Measurements from ENCODE around the gene PROM2.
"Not testable (repeated sequence)": the region's sequence is repeated elsewhere in the genome, so short reads cannot be mapped to it uniquely, and the experiment has no call there.

Gene PROM2

GRCh38 chr2:95269745-95270144 lies 4.5 kb upstream of the PROM2 start:
- DNase-seq = not testable (repeated sequence)

- DNase-seq = no peak
Observed at GRCh38 chr2:95270541-95271081, 3.6 kb upstream of the PROM2 start.

DNA sequence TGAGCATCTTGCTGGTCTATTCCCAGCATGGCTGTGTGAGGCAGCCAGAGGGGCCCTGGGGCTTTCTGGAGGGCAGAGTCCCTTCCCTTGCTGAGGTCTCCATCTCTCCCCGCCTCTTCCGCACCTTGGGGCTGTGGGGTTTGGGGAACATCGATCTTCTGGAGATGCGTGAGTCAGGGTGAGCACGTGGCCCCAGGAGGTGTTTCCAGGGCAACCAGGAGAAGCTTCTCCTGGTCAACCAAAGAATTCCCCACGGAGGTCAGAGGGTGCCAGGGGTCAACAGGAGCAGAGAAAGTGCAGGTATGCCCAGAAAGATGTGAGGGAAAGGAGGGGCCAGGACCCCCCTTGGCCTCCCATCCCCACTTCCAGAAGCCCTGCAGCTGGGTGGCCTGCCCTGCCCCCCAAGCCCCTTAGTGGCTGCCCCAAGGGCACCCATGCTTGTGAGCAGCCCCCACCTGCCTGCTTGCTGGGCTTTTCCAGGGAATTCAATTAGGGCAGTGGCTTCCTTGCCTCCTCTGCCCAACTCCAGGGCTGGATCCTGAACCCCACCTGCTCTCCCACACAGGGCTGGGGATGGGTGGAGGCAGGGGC lies 2.8 kb upstream of the PROM2 start:
- no peak for DNase-seq

DNA sequence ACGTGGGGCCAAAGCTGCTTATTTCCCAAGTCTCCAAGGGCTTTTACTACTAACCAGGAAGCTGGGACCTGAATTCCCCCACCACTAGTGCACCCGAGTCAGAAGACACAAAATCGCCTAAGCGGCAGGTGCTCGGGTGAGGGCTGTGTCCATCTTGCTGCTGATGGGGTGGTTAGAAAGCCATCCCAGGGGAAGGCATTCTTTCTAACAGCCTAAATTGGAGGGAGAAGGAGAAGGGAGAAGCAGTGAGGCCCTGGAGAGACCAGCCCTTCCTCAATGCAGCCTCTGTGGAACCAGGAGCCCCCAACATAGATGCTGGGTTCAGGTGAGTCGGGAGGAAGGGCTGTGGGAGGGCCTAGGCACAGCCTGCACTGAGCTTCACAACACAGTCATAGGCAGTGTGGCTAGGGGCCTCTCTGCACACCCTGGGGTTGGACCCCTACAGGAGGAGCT lies 1.9 kb upstream of the PROM2 start:
- no peak for DNase-seq

- DNase-seq = no peak
Observed at GRCh38 chr2:95272781-95273180, 1.5 kb upstream of the PROM2 start.

- DNase-seq = no peak
Observed at GRCh38 chr2:95273566-95274290, 521 bp upstream of the PROM2 start.

- no peak for DNase-seq
Observed at GRCh38 chr2:95275151-95275515, 884 bp downstream of the PROM2 start.

- DNase-seq = no peak
Observed at GRCh38 chr2:95275601-95276243, 1.5 kb downstream of the PROM2 start.

GRCh38 chr2:95276244-95276887 lies 2.1 kb downstream of the PROM2 start:
- DNase-seq = no peak

DNA sequence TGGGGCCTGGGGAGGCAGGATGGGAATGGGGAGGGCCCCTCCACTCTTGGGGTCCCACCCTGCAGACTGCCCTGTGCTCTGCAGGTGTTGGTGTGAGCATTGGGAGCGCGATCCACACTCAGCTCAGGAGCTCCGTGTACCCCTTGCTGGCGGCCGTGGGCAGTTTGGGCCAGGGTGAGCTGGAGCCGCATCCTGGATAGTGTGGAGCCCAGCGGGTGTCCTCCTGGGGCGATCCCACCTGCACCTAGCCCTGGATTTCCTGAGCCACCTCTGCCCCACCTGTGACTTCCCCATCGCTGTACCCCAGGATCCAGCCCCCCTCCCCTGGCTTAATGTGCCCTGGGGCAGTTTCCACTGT lies 2.6 kb downstream of the PROM2 start:
- no peak for DNase-seq

GRCh38 chr2:95277246-95277906 lies 3.1 kb downstream of the PROM2 start:
- DNase-seq = no peak

- no peak for DNase-seq
Observed at GRCh38 chr2:95278051-95278471, 3.8 kb downstream of the PROM2 start.

GRCh38 chr2:95278637-95279225 lies 4.5 kb downstream of the PROM2 start:
- DNase-seq = no peak

DNA sequence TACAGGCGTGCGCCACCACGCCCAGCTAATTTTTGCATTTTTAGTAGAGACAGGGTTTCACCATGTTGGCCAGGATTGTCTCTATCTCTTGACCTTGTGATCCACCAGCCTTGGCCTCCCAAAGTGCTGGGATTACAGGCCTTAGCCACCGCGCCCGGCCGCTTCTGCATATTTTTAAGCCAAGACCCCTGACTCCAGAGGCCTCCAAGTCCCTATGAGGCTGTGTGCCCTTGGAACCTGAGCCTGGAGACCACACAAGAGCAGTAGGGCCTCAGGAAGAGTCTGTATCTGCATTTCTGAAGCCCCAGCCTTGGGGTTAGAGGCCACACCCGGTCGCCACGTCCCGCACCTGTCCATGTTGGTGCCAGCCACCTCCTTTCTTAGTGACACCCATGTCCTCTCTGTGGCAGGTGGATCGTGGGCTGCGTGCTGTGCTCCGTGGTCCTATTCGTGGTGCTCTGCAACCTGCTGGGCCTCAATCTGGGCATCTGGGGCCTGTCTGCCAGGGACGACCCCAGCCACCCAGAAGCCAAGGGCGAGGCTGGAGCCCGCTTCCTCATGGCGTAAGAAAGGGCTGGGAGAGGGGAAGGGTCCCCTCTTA lies 5.3 kb downstream of the PROM2 start:
- no peak for DNase-seq

DNA sequence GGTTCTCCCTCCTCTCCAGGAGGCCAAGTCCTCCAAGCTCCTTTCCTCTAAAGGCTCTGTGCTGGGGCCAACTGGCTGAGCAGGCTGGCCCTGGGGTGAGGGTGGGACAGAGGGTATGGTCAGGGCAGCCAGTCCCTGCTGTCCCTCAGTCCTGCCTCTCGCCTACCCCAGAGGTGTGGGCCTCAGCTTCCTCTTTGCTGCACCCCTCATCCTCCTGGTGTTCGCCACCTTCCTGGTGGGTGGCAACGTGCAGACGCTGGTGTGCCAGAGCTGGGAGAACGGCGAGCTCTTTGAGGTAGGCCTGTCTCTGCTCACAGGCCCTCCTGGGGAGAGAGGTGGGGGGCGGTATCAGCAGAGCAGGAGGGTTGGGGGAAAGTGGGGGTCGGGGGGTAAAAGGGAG lies 6.8 kb downstream of the PROM2 start:
- no peak for DNase-seq

- DNase-seq = no peak
Observed at GRCh38 chr2:95281786-95282185, 7.5 kb downstream of the PROM2 start.

DNA sequence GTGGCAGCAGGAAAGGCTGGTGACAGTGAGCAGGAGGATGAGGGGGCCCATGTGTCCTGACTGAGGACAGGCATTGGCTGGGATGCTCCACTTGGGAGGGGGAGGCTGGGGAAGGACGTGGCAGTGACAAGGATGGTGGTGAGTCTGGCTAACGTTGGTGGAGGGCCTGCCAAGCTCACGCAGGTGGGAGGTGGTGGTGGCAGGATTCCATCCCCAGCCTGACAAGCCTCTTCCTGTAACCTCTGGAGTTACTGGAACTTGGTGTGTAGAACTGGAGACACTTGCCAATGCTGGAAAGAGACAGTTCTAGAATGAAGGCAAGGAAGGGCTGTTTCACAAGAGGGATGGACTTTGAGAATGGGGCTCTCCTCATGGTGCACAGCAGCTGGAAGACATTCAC lies 8.2 kb downstream of the PROM2 start:
- DNase-seq = no peak

DNA sequence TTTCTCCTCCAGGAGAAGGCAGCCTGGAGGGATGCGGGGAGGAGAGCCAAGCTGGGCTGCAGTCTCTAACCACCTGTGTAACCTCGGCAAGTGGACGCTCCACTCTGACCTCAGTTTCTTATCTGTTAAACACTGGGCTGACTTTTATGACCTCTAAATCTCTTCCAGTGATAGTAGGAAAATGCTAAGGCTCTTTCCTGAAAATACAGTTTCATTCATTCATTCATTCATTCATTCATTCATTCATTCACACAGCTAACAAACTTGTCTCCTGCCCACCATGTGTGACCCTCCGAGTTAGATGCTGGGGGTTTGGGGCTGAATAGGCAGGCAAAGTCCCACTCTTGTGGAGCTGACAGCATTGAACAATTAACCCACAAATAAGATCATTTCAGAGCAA lies 9.3 kb downstream of the PROM2 start:
- DNase-seq = no peak

- no peak for DNase-seq
Observed at GRCh38 chr2:95284886-95285541, 10.8 kb downstream of the PROM2 start.

- no peak for DNase-seq
Observed at GRCh38 chr2:95285542-95285932, 11.3 kb downstream of the PROM2 start.

DNA sequence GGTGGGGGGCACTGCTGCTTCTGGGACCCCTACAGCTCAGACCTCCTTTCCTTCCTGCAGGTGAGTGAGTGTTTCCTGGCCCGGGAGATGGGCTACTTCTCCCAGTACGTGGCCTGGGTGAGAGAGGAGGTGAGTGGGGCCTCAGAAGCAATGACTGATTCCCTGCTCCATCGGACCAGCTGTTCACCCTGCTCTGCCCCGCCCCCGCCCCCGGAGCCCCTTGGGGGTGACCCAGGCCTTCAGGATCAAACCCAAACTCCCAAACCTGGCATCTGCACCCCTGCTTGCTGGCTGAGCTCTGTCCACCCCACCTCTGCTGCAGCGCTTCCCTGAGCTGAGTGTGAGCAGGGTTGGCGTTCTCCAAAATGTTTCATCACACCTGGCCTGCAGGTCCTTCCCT lies 13.1 kb downstream of the PROM2 start:
- DNase-seq = no peak

DNA sequence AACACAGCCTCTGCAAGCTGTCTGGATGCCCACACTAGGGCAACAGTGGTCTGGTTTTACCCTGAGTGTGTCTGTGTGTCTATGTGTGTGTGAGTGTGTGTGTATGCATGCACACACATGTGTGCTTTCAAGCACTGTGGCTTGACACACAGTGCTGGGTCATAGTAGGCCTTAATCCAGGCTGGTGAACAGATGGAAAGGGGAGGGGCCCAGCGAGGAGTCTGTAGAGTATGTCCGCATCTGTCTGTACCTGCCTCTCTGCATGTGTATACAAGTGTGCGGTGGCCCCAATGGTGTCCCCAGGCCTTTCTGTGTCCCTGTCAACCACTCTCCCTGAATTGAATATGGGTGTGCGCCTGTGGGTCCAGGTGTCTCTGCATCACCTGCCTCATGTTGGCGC lies 13.6 kb downstream of the PROM2 start:
- no peak for DNase-seq
